GM19193 (cell line): ENCODE results near the gene MORN1.

Source experiments
- POLR2A ChIP-seq: IDR thresholded peaks from 4 replicates; pipeline ENCODE4 v1.6.1; 2011; ENCODE audit not compliant: insufficient read depth, insufficient read length; ENCODE audit errors: extremely low read depth

The MORN1 gene

GRCh38 chr1:2292725-2293450 lies 98.5 kb downstream of the MORN1 start:
- TF ChIP-seq POLR2A = no peak

- TF ChIP-seq POLR2A = no peak
Measured at GRCh38 chr1:2291577-2291976, 99.8 kb downstream of the MORN1 start.

- TF ChIP-seq POLR2A = no peak
Measured at GRCh38 chr1:2290595-2291510, 100.5 kb downstream of the MORN1 start.

GRCh38 chr1:2290171-2290578 lies 101.2 kb downstream of the MORN1 start:
- no peak for TF ChIP-seq POLR2A

- no peak for TF ChIP-seq POLR2A
Measured at GRCh38 chr1:2289607-2290006, 101.7 kb downstream of the MORN1 start.

- no peak for TF ChIP-seq POLR2A
Measured at GRCh38 chr1:2288816-2289536, 102.4 kb downstream of the MORN1 start.

GRCh38 chr1:2288311-2288710 lies 103.0 kb downstream of the MORN1 start:
- no peak for TF ChIP-seq POLR2A

- TF ChIP-seq POLR2A = no peak
Measured at GRCh38 chr1:2287649-2288048, 103.7 kb downstream of the MORN1 start.

GRCh38 chr1:2286923-2287322 lies 104.4 kb downstream of the MORN1 start:
- TF ChIP-seq POLR2A = no peak

- TF ChIP-seq POLR2A = no peak
Measured at GRCh38 chr1:2284932-2285331, 106.4 kb downstream of the MORN1 start.

- no peak for TF ChIP-seq POLR2A
Measured at GRCh38 chr1:2283991-2284895, 107.1 kb downstream of the MORN1 start.

GRCh38 chr1:2283371-2283990 lies 107.9 kb downstream of the MORN1 start:
- no peak for TF ChIP-seq POLR2A

GRCh38 chr1:2282556-2283270 lies 108.6 kb downstream of the MORN1 start:
- no peak for TF ChIP-seq POLR2A
